Small intestine (tissue), 7 donors: Measurements from ENCODE around the gene FBXO38. TPM values are rescaled to one million over a fixed set of nuclear protein-coding genes. Genes with fewer than 3 reads are reported as not detected.

Experiments used
- DNase-seq, 2 donors: peaks; one replicate each; pipeline versions ENCODE4 v3.0.0 to v3.0.0-alpha.2; 2013
- FAIRE-seq: peaks from 2 replicates; lab custom pipeline; 2012; peaks lifted over from hg19 to GRCh38; lab: Jason Lieb, UNC
- H3K27ac ChIP-seq, 3 donors: one replicate each; pipeline ENCODE4 v1.5.1; 2013; ENCODE audit warnings: low read length in 2 of 3, mild to moderate bottlenecking in 2 of 3, control low read depth in 1 of 3, inconsistent platforms in 1 of 3, low read depth in 1 of 3, moderate library complexity in 1 of 3
- H3K27me3 ChIP-seq, 3 donors: one replicate each; pipeline ENCODE4 v1.6.1; 2013; ENCODE audit warnings: low read length in 3 of 3, inconsistent platforms in 1 of 3; ENCODE audit not compliant: control insufficient read depth in 3 of 3, insufficient read depth in 3 of 3
- H3K36me3 ChIP-seq, 3 donors: one replicate each; pipeline ENCODE4 v1.6.1; 2013; ENCODE audit warnings: low read length in 3 of 3, inconsistent platforms in 1 of 3, low read depth in 1 of 3, mild to moderate bottlenecking in 1 of 3, moderate library complexity in 1 of 3; ENCODE audit not compliant: control insufficient read depth in 3 of 3, insufficient read depth in 2 of 3
- H3K4me1 ChIP-seq, 3 donors: one replicate each; pipeline ENCODE4 v1.6.1; 2013; ENCODE audit warnings: low read length in 2 of 3, inconsistent platforms in 1 of 3, low read depth in 1 of 3, mild to moderate bottlenecking in 1 of 3, moderate library complexity in 1 of 3; ENCODE audit not compliant: control insufficient read depth in 3 of 3, insufficient read depth in 2 of 3
- H3K4me3 ChIP-seq, 3 donors: one replicate each; pipeline ENCODE4 v1.5.1; 2013; ENCODE audit warnings: low read length in 3 of 3, control low read depth in 1 of 3, inconsistent platforms in 1 of 3, low read depth in 1 of 3, mild to moderate bottlenecking in 1 of 3, moderate library complexity in 1 of 3
- H3K9me3 ChIP-seq, 2 donors: one replicate each; pipeline ENCODE4 v1.6.1; 2013; ENCODE audit warnings: low read depth in 1 of 2, low read length in 1 of 2; ENCODE audit not compliant: control insufficient read depth in 2 of 2, insufficient read depth in 1 of 2
- WGBS, 3 donors: extraction: QIAGEN DNeasy Blood & Tissue Kit; methylation state at CpG; one replicate each; pipeline ENCODE4 v1.1.7; 2013; 5-methylcytosine and 5-hydroxymethylcytosine counted together
- polyA plus RNA-seq, 4 donors: library from polyadenylated mRNA; stranded (reverse) in 3 of 4; unstranded in 1 of 4; fragments of 200-250 nt in 3 of 4; fragments of 120-200 nt in 1 of 4; gene quantifications; one replicate each; pipeline versions ENCODE4 v1.2.1 to v1.2.3, GENCODE V29; 2013
- donor health status: healthy with polysubstance abuse.
- donor health status: control.
- donor health status: control.
- donor health status: Bipolar disorder and iron deficiency.
- donor health status: healthy.

Gene FBXO38
- polyA plus RNA-seq, 4 donors: 13.5 to 38.8 (median 15.2) TPM

DNA sequence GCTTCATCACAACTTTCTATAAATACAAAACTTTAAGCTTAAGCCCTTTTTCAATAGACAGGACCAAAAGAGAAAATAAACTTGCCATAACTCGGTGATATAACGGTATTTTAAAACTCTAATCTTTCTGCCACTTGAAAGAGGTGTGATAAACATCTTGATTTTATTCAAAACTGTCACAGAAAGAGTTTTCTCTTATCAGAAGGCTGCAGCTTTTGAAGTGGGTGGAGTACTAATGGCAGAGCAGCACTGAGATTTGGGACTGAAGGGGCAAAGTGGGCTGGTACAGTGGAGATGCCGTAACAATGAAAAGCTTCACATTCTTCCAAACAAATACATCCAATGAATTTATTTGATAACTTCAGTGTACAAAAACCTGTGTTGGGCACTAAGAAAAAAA lies 92.5 kb downstream of the FBXO38 start:
- Histone ChIP-seq H3K27ac (no peak overlapping the region), H3K36me3 (no peaks in the 10 kb centered on the region), H3K4me3 (no peak overlapping the region), H3K4me1 (no peaks in the 10 kb centered on the region), H3K9me3 (no peaks in the 10 kb centered on the region), H3K27me3 (no peaks in the 10 kb centered on the region)
- DNase-seq: no peak
- 69 to 85% (median 82%) methylated on average over 3 of the region's 3 CpGs for WGBS, 3 donors
- no peak for FAIRE-seq

DNA sequence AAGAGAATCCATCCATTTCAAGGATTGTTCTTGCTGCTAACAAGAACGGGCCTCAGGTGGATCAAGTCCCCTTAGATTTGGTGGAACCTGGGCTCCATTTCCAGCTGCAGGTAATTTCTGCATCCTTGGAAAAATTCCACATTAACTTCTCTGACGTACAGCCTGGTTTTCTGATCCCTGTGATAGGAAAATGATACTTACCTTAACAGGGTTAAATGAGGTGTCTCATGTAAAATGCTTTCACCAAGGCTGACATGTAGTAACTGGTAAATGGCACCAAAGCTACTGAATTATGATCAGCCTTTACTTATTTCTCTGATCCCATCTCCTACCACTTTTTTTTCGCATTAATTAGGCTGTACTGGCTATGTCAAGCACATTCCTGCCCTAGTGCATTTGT lies 93.7 kb downstream of the FBXO38 start:
- FAIRE-seq: no peak
- H3K9me3 ChIP-seq: no peaks in the 10 kb centered on the region
- no peaks in the 10 kb centered on the region for H3K27me3 ChIP-seq
- H3K4me1 ChIP-seq: no peaks in the 10 kb centered on the region
- no peak overlapping the region for H3K4me3 ChIP-seq
- WGBS, 3 donors: 85 to 91% (median 86%) methylated on average over 3 of the region's 3 CpGs
- H3K27ac ChIP-seq: no peak overlapping the region
- H3K36me3 ChIP-seq: peaks cover 0 to 5% (median 0%) of the 10 kb centered on the region in 3 donors
- DNase-seq: no peak

DNA sequence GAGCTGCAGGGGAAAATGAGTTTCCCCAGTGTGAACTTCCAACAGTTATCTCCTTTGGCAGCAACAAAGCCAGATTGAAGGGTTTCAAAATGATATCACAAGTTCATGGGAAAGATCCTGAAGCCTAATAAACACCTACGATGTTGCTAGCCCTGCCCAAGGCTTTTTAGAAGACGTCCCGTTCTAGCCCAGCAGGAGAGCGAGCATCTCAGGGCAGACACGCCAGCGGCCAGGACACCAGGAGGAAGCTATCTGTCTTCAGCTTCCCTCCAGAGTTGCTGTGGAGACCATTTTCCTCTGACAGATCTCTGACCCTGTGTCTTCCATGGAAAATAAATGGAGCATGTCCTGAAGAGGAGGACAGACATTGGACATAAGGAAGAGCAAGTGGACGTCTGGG lies 98.4 kb downstream of the FBXO38 start:
- H3K27me3 ChIP-seq: no peaks in the 10 kb centered on the region
- 70 to 86% (median 86%) methylated on average over 7 of the region's 7 CpGs for WGBS, 3 donors
- FAIRE-seq (no peak), DNase-seq (no peak)
- H3K4me1 ChIP-seq: no peaks in the 10 kb centered on the region
- no peaks in the 10 kb centered on the region for H3K9me3 ChIP-seq
- H3K27ac ChIP-seq: no peak overlapping the region
- peaks cover 0 to 8% (median 0%) of the 10 kb centered on the region in 3 donors for H3K36me3 ChIP-seq
- H3K4me3 ChIP-seq: no peak overlapping the region

GRCh38 chr5:148482697-148483462 lies 99.1 kb downstream of the FBXO38 start:
- Histone ChIP-seq H3K9me3 (no peaks in the 10 kb centered on the region), H3K4me3 (no peak overlapping the region), H3K27me3 (no peaks in the 10 kb centered on the region), H3K36me3 (peaks cover 0 to 8% (median 0%) of the 10 kb centered on the region in 3 donors), H3K4me1 (no peaks in the 10 kb centered on the region), H3K27ac (no peak overlapping the region)
- FAIRE-seq (no peak), DNase-seq (peak; percentile 34 to 58)
- WGBS, 3 donors: 58 to 85% (median 69%) methylated on average over 22 of the region's 22 CpGs

DNA sequence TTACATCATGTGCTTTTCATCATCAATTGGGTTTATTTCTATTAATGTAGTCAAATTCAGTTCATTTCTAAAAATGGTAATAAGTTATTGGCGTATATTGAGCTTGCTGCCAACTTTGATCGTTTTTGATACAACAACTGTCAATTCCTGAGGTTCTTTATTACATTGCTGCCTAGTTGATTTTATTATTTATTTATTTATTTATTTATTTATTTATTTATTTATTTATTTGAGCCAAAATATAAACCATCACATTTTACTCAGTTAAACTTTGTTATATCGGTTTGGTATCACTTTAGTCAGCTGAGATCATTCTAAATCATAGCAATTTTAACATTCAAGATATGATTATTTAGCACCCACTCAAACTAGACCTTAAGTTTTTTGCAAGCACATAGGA lies 100.0 kb downstream of the FBXO38 start:
- 93 to 94% (median 94%) methylated on average over 3 of the region's 3 CpGs for WGBS, 3 donors

DNA sequence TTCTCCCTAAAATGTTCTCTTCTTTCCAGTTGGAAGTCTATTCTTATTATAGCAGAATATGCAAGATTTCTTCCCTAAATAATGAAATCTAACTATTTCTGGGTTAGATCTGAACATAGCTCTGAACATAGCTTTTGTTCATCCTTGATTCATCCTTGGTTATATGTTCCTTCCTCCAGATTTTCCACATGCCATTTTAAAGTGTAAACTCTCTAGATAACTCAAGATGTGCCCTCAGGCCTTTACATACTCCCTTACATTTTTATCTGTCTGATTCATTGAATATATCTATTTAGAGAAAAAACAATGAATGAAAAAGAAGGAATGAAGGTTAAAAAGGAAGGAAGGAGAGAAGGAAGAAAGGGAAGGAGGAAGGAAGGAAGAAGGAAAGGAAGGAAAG lies 100.9 kb downstream of the FBXO38 start:
- Histone ChIP-seq H3K27ac (no peak overlapping the region), H3K36me3 (peaks cover 0 to 8% (median 0%) of the 10 kb centered on the region in 3 donors), H3K4me3 (no peak overlapping the region), H3K27me3 (no peaks in the 10 kb centered on the region), H3K9me3 (no peaks in the 10 kb centered on the region), H3K4me1 (no peaks in the 10 kb centered on the region)
- FAIRE-seq (no peak), DNase-seq (no peak)

More for the DNA sequence above, 100.0 kb downstream of the FBXO38 start:
- H3K4me3 ChIP-seq: no peak overlapping the region
- H3K9me3 ChIP-seq: no peaks in the 10 kb centered on the region
- no peaks in the 10 kb centered on the region for H3K27me3 ChIP-seq
- peaks cover 0 to 8% (median 0%) of the 10 kb centered on the region in 3 donors for H3K36me3 ChIP-seq
- H3K27ac ChIP-seq: no peak overlapping the region
- H3K4me1 ChIP-seq: no peaks in the 10 kb centered on the region
- DNase-seq (no peak), FAIRE-seq (no peak)

DNA sequence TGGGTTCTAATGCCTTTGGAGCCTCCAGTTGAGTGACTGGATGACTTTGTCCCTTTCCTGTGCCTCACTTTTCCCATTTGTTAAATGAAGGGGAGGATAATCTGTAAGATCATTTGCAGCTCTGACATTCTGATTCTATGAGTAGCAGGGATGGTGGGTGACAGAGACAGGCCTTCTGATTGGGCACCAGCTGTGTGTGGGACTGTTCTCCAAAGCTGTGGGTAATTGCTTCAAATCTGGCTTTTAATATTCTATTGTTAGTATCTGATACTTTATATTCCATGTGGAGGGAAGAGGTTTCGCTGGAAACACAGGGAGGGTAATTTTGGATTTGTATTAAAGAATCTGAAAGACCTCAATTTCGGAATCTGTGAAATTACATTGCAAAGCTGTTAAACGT lies 102.7 kb downstream of the FBXO38 start:
- WGBS, 3 donors: 75 to 87% (median 87%) methylated on average over 3 of the region's 3 CpGs
- H3K27ac ChIP-seq: no peak overlapping the region
- no peaks in the 10 kb centered on the region for H3K27me3 ChIP-seq
- H3K36me3 ChIP-seq: peaks cover 0 to 8% (median 0%) of the 10 kb centered on the region in 3 donors
- H3K4me1 ChIP-seq: peaks cover 0 to 2% (median 0%) of the 10 kb centered on the region in 3 donors
- no peaks in the 10 kb centered on the region for H3K9me3 ChIP-seq
- FAIRE-seq (no peak), DNase-seq (no peak)
- H3K4me3 ChIP-seq: no peak overlapping the region

DNA sequence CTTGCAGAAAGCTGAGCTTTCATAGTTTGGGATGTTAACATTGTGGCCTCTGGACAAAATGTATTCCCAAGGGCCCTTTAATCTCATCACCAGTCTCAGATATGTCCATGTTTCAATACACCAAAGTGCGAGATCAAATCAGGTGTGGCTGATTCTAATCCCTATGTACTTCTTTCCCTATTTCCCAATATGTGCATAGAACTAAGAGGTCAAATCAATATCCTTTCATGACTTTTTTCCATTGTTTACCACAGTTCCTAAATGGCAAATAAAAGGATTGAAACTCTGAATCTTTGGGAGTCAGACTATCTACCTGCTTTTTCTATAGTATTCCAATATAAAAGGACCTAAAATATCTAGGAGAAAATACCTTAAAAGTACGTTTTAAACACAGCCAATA lies 105.0 kb downstream of the FBXO38 start:
- WGBS, 3 donors: 74 to 91% (median 77%) methylated on average over 2 of the region's 2 CpGs

More for the DNA sequence above, 105.0 kb downstream of the FBXO38 start:
- FAIRE-seq (no peak), DNase-seq (no peak)
- Histone ChIP-seq H3K27ac (no peak overlapping the region), H3K4me3 (no peak overlapping the region), H3K36me3 (peaks cover 0 to 2% (median 0%) of the 10 kb centered on the region in 3 donors), H3K27me3 (no peaks in the 10 kb centered on the region), H3K9me3 (no peaks in the 10 kb centered on the region), H3K4me1 (peaks cover 0 to 7% (median 0%) of the 10 kb centered on the region in 3 donors)
